ENCODE measurements around the gene KIZ. TPM values are rescaled to one million over a fixed set of nuclear protein-coding genes. Genes with fewer than 3 reads are reported as not detected.

KIZ gene
- total and polyA plus RNA-seq, 2 experiments from 2014 or later = 58.3 to 63.6 TPM

DNA sequence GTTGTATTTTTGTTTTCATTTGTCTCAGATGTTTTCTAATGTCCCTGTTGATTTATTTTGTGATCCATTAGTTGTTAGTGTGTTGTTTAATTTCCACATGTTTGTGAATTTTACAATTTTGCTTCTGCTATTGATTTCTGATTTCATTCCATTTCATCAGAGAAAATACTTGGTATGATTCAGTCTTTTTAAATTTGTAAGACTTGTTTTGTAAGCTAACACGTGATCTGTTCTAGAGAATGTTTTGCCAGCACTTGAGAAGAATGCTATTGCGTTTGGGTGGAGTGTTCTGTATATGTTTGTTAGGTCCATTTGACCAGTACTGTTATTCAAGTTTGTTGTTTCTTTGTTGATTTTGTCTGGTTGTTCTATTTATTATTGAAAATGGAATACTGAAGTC is 53.9 kb downstream of the KIZ start (continued):
- TF ChIP-seq, protein P1, sequence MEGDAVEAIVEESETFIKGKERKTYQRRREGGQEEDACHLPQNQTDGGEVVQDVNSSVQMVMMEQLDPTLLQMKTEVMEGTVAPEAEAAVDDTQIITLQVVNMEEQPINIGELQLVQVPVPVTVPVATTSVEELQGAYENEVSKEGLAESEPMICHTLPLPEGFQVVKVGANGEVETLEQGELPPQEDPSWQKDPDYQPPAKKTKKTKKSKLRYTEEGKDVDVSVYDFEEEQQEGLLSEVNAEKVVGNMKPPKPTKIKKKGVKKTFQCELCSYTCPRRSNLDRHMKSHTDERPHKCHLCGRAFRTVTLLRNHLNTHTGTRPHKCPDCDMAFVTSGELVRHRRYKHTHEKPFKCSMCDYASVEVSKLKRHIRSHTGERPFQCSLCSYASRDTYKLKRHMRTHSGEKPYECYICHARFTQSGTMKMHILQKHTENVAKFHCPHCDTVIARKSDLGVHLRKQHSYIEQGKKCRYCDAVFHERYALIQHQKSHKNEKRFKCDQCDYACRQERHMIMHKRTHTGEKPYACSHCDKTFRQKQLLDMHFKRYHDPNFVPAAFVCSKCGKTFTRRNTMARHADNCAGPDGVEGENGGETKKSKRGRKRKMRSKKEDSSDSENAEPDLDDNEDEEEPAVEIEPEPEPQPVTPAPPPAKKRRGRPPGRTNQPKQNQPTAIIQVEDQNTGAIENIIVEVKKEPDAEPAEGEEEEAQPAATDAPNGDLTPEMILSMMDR (conservative IDR thresholded peaks at IDR 0.05; ENCODE audit: low read depth in 2 of 2) = no peak
- TF ChIP-seq STAT1 (IDR thresholded peaks at IDR 0.05; ENCODE audit: unreplicated experiment) = no peak
- no peak for TF ChIP-seq POLR2AphosphoS5 (IDR thresholded peaks at IDR 0.05; ENCODE audit: low read depth)

DNA sequence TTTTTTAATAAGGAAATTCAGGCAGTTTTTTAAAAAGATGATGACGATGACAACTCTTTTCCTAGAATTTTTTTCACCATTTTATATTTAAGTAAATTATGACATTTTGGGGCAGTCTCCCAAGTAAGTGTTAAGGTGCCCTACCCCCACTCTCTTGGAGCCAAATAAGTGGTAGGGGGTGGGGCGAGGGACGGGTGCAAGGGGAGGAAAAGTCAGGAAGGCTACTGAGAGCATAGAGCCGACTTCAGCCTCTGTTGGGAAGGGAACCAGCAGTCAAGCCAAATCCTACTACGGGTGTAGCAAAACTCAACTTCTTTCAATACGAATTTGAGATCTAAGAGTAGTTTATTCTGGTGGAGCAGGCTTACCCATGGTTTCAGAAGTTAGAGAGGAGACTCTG is 54.4 kb downstream of the KIZ start:
- Mint-ChIP-seq H3K4me3 (no peak overlapping the region), H3K27ac (peak overlapping the region; percentile 66), H3K27me3 (ENCODE audit: insufficient read depth, low read depth, poor library complexity) (no peaks in the 10 kb centered on the region), H3K36me3 (ENCODE audit: low read depth) (peaks cover 27% of the 10 kb centered on the region; the same call in 2 of the 3 replicates), H3K4me1 (peaks cover 34% of the 10 kb centered on the region), H3K9me3 (peaks cover 13% of the 10 kb centered on the region; the same call in 2 of the 3 replicates)
- DNase-seq (ENCODE audit: low spot score) (peak; percentile 48), ATAC-seq (peak; percentile 89)
- Histone ChIP-seq H3K79me2 (replicated peaks; ENCODE audit: insufficient read depth) (peaks cover 19% of the 10 kb centered on the region), H3K9me2 (ENCODE audit: insufficient read depth) (0 out of 2 replicates have a peak, but pooled peaks cover 3% of the 10 kb centered on the region), H3K36me3 (ENCODE audit: insufficient read depth) (peaks cover 4% of the 10 kb centered on the region; the same call in 1 of the 2 replicates), H3K4me2 (peak overlapping the region; percentile 9), H2AFZ (no peak overlapping the region), H3K4me3 (no peak overlapping the region), H4K20me1 (replicated peaks; ENCODE audit: insufficient read depth) (no peaks in the 10 kb centered on the region), H3K4me1 (ENCODE audit: insufficient read depth) (peaks cover 24% of the 10 kb centered on the region), H3K27ac (ENCODE audit: low read depth) (0 out of 2 replicates have a peak overlapping the region, but pooled peaks have one; percentile 42), H3K27me3 (ENCODE audit: insufficient read depth) (no peaks in the 10 kb centered on the region), H3F3A (replicated peaks; ENCODE audit: low read depth) (no peaks in the 10 kb centered on the region)
- TF ChIP-seq, protein P2, sequence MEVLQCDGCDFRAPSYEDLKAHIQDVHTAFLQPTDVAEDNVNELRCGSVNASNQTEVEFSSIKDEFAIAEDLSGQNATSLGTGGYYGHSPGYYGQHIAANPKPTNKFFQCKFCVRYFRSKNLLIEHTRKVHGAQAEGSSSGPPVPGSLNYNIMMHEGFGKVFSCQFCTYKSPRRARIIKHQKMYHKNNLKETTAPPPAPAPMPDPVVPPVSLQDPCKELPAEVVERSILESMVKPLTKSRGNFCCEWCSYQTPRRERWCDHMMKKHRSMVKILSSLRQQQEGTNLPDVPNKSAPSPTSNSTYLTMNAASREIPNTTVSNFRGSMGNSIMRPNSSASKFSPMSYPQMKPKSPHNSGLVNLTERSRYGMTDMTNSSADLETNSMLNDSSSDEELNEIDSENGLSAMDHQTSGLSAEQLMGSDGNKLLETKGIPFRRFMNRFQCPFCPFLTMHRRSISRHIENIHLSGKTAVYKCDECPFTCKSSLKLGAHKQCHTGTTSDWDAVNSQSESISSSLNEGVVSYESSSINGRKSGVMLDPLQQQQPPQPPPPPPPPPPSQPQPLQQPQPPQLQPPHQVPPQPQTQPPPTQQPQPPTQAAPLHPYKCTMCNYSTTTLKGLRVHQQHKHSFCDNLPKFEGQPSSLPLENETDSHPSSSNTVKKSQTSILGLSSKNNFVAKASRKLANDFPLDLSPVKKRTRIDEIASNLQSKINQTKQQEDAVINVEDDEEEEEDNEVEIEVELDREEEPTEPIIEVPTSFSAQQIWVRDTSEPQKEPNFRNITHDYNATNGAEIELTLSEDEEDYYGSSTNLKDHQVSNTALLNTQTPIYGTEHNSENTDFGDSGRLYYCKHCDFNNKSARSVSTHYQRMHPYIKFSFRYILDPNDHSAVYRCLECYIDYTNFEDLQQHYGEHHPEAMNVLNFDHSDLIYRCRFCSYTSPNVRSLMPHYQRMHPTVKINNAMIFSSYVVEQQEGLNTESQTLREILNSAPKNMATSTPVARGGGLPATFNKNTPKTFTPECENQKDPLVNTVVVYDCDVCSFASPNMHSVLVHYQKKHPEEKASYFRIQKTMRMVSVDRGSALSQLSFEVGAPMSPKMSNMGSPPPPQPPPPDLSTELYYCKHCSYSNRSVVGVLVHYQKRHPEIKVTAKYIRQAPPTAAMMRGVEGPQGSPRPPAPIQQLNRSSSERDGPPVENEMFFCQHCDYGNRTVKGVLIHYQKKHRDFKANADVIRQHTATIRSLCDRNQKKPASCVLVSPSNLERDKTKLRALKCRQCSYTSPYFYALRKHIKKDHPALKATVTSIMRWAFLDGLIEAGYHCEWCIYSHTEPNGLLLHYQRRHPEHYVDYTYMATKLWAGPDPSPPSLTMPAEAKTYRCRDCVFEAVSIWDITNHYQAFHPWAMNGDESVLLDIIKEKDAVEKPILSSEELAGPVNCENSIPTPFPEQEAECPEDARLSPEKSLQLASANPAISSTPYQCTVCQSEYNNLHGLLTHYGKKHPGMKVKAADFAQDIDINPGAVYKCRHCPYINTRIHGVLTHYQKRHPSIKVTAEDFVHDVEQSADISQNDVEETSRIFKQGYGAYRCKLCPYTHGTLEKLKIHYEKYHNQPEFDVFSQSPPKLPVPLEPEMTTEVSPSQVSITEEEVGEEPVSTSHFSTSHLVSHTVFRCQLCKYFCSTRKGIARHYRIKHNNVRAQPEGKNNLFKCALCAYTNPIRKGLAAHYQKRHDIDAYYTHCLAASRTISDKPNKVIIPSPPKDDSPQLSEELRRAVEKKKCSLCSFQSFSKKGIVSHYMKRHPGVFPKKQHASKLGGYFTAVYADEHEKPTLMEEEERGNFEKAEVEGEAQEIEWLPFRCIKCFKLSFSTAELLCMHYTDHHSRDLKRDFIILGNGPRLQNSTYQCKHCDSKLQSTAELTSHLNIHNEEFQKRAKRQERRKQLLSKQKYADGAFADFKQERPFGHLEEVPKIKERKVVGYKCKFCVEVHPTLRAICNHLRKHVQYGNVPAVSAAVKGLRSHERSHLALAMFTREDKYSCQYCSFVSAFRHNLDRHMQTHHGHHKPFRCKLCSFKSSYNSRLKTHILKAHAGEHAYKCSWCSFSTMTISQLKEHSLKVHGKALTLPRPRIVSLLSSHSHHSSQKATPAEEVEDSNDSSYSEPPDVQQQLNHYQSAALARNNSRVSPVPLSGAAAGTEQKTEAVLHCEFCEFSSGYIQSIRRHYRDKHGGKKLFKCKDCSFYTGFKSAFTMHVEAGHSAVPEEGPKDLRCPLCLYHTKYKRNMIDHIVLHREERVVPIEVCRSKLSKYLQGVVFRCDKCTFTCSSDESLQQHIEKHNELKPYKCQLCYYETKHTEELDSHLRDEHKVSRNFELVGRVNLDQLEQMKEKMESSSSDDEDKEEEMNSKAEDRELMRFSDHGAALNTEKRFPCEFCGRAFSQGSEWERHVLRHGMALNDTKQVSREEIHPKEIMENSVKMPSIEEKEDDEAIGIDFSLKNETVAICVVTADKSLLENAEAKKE (CRISPR knock-in tag; IDR thresholded peaks at IDR 0.05) = no peak
- TF ChIP-seq EZH2phosphoT487 (IDR thresholded peaks at IDR 0.05; ENCODE audit: unreplicated experiment) = no peak
- TF ChIP-seq POLR2AphosphoS5 (IDR thresholded peaks at IDR 0.05; ENCODE audit: low read depth) = no peak
- no peak for TF ChIP-seq ZNF331 (CRISPR knock-in tag; IDR thresholded peaks at IDR 0.05; ENCODE audit: low read depth)
- no peak for TF ChIP-seq JUNB (IDR thresholded peaks at IDR 0.05; ENCODE audit: unreplicated experiment)
- TF ChIP-seq ZNF114 (CRISPR knock-in tag; IDR thresholded peaks at IDR 0.05) = no peak
- TF ChIP-seq, protein P3, sequence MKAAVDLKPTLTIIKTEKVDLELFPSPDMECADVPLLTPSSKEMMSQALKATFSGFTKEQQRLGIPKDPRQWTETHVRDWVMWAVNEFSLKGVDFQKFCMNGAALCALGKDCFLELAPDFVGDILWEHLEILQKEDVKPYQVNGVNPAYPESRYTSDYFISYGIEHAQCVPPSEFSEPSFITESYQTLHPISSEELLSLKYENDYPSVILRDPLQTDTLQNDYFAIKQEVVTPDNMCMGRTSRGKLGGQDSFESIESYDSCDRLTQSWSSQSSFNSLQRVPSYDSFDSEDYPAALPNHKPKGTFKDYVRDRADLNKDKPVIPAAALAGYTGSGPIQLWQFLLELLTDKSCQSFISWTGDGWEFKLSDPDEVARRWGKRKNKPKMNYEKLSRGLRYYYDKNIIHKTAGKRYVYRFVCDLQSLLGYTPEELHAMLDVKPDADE (IDR thresholded peaks at IDR 0.05) = no peak
- no peak for TF ChIP-seq STAT1 (IDR thresholded peaks at IDR 0.05; ENCODE audit: unreplicated experiment)
- TF ChIP-seq EZH2 (IDR thresholded peaks at IDR 0.05; ENCODE audit: low read depth, unreplicated experiment) = no peak
- TF ChIP-seq CREB1 (CRISPR knock-in tag; IDR thresholded peaks at IDR 0.05; ENCODE audit: low read depth) = no peak
- TF ChIP-seq, protein P4, sequence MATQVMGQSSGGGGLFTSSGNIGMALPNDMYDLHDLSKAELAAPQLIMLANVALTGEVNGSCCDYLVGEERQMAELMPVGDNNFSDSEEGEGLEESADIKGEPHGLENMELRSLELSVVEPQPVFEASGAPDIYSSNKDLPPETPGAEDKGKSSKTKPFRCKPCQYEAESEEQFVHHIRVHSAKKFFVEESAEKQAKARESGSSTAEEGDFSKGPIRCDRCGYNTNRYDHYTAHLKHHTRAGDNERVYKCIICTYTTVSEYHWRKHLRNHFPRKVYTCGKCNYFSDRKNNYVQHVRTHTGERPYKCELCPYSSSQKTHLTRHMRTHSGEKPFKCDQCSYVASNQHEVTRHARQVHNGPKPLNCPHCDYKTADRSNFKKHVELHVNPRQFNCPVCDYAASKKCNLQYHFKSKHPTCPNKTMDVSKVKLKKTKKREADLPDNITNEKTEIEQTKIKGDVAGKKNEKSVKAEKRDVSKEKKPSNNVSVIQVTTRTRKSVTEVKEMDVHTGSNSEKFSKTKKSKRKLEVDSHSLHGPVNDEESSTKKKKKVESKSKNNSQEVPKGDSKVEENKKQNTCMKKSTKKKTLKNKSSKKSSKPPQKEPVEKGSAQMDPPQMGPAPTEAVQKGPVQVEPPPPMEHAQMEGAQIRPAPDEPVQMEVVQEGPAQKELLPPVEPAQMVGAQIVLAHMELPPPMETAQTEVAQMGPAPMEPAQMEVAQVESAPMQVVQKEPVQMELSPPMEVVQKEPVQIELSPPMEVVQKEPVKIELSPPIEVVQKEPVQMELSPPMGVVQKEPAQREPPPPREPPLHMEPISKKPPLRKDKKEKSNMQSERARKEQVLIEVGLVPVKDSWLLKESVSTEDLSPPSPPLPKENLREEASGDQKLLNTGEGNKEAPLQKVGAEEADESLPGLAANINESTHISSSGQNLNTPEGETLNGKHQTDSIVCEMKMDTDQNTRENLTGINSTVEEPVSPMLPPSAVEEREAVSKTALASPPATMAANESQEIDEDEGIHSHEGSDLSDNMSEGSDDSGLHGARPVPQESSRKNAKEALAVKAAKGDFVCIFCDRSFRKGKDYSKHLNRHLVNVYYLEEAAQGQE (IDR thresholded peaks at IDR 0.05; ENCODE audit: unreplicated experiment) = no peak

Measured in GM23338 (cell line).